GM13976 (cell line): ENCODE results near the gene MACO1.

Experiments used
- DNase-seq: peaks from one replicate; pipeline ENCODE4 v3.0.0; 2012; ENCODE audit warnings: low spot score
- CTCF ChIP-seq: IDR thresholded peaks from 2 replicates; pipeline ENCODE4 v1.5.1; 2012; ENCODE audit warnings: borderline replicate concordance, mild to moderate bottlenecking; ENCODE audit not compliant: insufficient read depth; ENCODE audit errors: extremely low read depth, missing control alignments, control extremely low read depth
- in situ Hi-C: fragments of 300-500 bp; cut with MboI; formaldehyde crosslinking; loops from one replicate; pipeline ENCODE4 v1.12.0; 2022; ENCODE audit warnings: low sequenced_read_pairs, mixed read lengths, inconsistent platforms; ENCODE audit not compliant: unreplicated experiment

Gene MACO1

GRCh38 chr1:25543425-25544242 lies 112.9 kb downstream of the MACO1 start, which contains the start of gene LDLRAP1:
TSS of gene LDLRAP1 (plus strand) at chr1:25543606. CDS start at chr1:25543699, 93 bp downstream.
- in situ Hi-C loops: no loop called here
- DNase-seq: peak; percentile 96
- TF ChIP-seq CTCF: no peak

GRCh38 chr1:25544243-25544764 lies 113.6 kb downstream of the MACO1 start:
- in situ Hi-C loops: no loop called here
- no peak for DNase-seq
- no peak for TF ChIP-seq CTCF

GRCh38 chr1:25544819-25545218 lies 114.1 kb downstream of the MACO1 start:
- no peak for DNase-seq

GRCh38 chr1:25545767-25546166 lies 115.1 kb downstream of the MACO1 start:
- in situ Hi-C loops: no loop called here
- no peak for TF ChIP-seq CTCF
- no peak for DNase-seq

More at GRCh38 chr1:25544819-25545218, 114.1 kb downstream of the MACO1 start:
- TF ChIP-seq CTCF: no peak
- in situ Hi-C loops: no loop called here

GRCh38 chr1:25546193-25546592 lies 115.5 kb downstream of the MACO1 start:
- TF ChIP-seq CTCF: no peak
- no peak for DNase-seq
- in situ Hi-C loops: no loop called here

GRCh38 chr1:25548601-25549000 lies 117.9 kb downstream of the MACO1 start:
- no peak for TF ChIP-seq CTCF
- in situ Hi-C loops: no loop called here
- no peak for DNase-seq
